Activated T-cell treated with anti-CD3 and anti-CD28 coated beads, Interleukin-2, amount 50 U/mL, for 48 hours (primary cell): Measurements from ENCODE around the gene GAP43.

Source experiments
- DNase-seq, 2 experiments: peaks; one replicate each; pipeline ENCODE4 v3.0.0-alpha.2; 2020

The GAP43 gene

GRCh38 chr3:115663414-115663813 lies 40.1 kb downstream of the GAP43 start:
- DNase-seq = no peak

DNA sequence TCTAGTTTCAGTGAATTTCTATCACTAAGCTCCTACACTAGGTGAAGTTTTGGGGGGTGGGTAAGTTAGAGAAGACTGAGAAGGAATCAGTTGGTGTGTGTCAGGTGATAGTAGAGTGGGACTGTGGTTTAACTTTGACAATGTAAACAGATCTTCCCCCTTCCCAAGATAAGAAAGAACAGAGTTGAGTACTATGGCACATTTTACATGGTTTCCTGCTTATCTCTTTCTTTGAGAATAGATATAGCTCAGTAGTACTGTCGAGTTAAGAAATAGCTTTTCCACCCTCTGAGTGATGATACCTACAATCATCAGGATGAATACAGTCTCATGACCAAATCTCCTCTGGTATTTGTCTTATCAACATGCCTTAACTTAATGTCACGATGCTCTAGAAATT lies 42.8 kb downstream of the GAP43 start:
- no peak for DNase-seq

DNA sequence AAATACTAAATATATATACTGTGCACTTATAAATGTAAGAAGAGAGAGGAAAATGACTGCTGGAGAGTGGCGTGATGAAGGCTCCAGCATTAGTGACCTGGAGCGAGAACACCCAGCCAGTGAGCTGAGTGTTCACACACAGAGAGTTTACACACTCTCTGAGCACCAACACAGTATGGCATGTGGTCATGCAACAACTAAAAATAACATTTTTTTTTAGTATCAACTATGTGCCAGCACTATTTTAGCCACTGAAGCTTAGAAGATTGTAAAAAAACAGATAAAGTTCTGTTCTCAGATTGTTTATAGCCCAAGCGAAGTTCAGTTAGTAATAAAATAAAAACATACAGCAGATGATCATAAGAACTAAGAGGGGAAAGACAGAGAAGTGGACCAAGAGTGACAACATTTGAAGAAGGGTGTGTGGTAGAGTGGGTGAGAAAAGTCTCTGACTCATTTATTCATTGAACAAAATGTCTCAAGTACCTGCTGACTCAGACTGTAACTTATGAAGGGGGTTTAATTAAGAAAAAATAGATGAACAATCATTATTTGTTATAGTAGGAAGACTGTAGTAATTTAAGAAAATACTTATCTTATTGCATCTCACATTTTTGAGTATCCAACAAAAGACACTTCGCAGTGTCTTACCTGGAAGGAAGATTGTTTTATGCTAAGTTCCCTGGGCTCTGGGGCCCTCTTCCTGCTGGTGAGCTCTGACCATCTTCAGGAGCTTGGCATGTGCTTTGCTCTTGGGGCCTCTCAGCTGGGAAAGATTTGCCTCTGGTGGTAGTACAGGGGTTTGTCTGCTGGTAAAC lies 43.8 kb downstream of the GAP43 start:
- DNase-seq = no peak

- DNase-seq = no peak
These were observed 44.4 kb downstream of the GAP43 start for GRCh38 chr3:115667738-115668065.

GRCh38 chr3:115670911-115671310 lies 47.6 kb downstream of the GAP43 start:
- DNase-seq = no peak

- no peak for DNase-seq
These were observed 48.6 kb downstream of the GAP43 start for GRCh38 chr3:115671761-115672455.

DNA sequence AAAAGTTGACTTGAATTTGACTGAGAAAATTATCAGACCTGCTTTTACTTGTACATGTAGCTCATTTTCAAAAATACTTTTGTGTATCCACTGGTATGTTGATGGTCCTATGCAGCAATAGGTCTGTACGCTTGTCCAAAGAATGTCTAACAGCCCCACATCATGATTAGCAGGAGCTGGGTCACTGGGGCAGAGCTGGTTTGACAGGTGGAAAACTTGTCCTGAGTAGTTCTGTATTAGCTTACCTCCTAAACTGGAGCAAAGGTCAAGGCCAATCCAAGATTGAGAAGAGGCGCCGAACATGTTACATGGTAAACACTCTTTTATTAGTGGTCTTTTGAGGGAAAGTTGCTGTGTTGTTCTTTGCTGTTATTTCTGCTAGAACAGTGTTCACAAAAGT lies 50.6 kb downstream of the GAP43 start:
- no peak for DNase-seq

- no peak for DNase-seq
These were observed 53.0 kb downstream of the GAP43 start for GRCh38 chr3:115676336-115676735.

- DNase-seq = no peak
These were observed 57.6 kb downstream of the GAP43 start for GRCh38 chr3:115680803-115681345.

- DNase-seq = no peak
These were observed 58.4 kb downstream of the GAP43 start for GRCh38 chr3:115681736-115682135.

DNA sequence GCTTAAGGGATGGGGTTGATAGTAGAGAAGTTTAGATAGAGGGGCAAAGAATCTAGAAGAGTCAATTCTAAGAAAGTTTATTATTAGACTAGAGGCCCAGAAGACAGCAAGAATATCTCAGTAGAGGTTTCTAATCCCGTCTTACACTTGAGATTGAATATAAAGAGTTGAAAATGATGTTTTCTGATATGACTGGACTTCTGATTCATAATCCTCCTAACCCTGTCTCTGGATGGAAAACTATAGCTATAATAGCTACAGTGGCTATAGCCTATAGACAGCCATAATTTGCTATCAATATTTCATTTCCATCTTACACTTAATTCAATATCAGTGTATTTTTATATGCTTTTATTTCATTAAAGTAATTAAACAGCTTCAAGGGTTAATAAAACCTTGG lies 60.0 kb downstream of the GAP43 start:
- no peak for DNase-seq

GRCh38 chr3:115683773-115684172 lies 60.5 kb downstream of the GAP43 start:
- DNase-seq = no peak

DNA sequence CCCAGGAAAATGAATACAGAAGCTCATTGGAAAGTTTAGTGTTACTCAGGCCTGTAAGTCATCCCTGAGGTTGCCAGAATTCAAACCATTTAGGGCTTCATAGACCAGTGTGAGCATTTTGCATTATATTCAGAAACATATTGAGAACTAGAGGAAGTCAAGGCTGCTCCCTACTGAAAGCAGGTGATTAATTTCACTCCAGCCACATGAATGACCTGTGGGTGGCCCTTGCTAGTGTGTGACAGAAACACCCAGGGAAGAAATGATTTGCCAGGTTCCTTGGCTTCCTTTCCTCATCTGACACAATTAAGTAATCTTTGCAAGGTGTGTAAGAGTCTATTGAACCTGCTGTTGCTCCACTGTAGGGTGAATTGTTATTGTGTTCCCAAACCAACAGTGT lies 61.8 kb downstream of the GAP43 start:
- DNase-seq = no peak

DNA sequence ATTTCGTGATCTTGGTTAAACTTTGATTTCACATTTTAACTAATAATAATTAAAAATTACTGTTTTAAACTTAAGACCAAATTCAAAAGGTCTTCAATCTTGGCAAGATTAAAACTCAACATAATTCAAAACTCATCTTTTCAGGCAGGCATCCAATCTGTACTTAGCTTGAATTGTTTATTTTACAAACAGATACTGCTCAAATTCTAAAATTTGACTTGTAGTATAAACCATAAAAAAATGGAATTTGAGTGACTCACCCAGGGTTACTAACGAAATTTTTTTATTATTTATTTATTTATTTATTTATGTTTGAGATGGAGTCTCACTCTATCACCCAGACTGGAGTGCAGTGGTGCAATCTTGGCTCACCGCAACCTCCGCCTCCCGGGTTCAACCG lies 64.4 kb downstream of the GAP43 start:
- no peak for DNase-seq

DNA sequence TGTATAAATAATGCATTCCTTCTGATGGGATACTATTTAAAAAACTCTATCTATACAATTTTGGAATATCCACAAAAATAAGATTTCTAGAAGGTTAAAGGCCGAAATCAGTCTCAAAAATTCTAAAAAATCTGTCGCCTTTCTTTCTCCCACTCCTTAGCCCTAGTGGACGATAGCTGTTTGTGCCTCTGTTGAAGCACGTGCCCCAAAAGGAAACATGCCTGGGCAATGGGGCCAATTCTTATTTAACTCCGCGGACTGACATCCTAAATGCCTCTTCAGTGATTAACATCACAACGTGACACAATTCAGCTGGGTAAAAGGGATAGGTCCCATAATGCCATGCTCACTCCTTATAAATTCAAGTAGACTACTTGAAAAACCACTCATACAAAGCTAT lies 65.1 kb downstream of the GAP43 start:
- no peak for DNase-seq

GRCh38 chr3:115689928-115690327 lies 66.6 kb downstream of the GAP43 start:
- DNase-seq = no peak

GRCh38 chr3:115691964-115692363 lies 68.7 kb downstream of the GAP43 start:
- DNase-seq = no peak

DNA sequence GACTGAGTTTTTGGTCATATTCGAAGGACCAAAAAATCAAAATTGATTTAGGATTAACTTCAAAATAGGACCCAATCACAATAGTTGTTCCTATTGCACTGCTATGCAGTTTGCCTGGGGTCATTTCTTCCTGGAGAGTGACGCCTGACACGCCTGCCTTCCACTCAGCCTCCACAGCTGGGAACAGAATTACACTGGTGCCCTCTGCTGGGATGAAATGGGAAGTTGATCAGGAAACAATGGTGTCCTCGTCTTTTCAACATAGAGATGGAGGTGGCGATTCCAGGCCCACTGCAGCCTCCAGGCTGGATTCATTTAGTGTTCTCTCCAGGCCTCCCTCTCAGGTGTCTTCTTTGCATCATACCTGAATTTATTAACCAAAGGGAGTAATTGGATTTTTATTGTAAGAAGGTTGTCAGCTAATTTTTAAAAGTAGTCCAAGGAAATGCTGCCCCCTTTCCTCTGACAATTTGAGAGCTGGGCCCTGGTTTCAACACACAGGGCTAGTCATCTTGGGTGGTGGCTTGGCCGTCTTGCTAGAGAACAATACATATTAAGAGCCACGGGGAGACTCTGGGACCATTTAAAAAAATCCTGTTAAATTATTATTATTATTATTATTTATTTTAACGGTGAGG lies 69.7 kb downstream of the GAP43 start:
- DNase-seq = peak; percentile 79 to 80

- no peak for DNase-seq
These were observed 70.6 kb downstream of the GAP43 start for GRCh38 chr3:115693868-115694267.

GRCh38 chr3:115695090-115695489 lies 71.8 kb downstream of the GAP43 start:
- no peak for DNase-seq

DNA sequence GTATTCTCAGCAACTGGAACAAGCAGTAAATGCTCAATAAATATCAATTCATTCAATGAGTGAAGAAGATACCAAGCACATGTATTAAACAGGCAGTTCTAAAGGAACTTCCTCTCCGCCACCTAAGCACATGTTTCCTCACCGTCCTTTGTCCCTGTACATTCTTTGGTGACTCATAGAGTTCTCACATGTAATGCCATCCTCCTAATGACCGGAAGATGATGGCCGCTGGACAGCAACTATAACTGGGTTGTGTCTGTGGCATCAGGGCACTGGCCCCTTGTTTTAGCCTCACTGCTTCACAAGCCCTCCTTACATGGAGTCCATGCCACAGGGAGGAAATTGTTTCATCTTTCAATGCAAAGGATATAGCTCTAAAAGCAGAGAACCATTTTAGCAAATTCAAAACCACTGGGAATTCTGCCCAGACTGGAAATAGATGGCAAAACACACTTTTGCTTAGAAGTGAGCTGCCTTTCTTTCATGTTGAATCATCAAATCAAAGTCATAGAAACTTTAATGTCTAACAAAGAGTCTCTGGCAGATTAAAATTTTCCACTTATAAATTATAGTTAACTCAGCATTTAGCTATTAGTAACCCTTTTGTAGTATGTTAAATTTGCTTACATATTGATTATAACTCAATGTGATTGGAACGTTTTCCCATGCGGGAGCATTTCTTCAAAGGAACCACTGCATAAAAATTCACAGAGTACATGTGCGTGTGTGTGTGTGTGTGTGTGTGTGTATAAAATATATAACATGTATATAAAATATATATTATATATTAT lies 74.1 kb downstream of the GAP43 start:
- DNase-seq = no peak

DNA sequence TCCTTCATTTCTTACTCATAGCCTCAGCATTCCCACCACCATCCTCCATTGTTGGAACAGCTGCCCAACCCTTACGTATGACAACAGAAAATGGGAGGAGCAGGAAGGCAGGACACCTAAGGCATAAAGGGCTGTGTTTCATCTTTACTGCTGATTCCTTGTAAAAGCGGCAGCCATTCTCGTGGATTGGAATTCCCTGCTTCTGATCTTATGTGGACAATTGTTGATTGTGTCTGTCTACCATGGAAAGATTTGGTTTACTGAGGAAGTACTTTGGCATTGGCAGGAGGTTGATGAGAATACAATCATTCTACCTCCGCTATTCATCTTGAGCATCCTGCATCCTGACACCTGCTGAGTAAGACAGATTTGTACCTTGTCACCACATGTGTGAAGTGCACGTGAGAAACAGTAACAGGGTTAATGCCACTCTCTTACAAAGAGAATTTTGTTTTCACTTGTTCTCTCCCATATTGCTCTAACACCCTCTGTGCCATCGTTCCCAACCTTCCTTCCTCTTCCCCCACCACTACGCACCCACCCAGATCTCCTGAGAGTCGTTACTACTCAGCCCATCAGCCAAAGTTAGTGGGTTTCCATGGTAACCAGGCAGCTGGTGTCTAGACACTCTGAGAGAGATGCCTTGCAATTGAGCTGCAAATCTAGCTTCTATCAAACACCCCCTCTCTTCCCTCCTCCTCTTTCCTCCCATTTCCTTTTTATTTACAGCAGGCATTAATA lies 75.7 kb downstream of the GAP43 start:
- DNase-seq = no peak
